Inflammatory macrophage treated with lipopolysaccharide for 1 hour (primary cell): Measurements from ENCODE around the gene CTSW.
"Not testable (repeated sequence)": the region's sequence is repeated elsewhere in the genome, so short reads cannot be mapped to it uniquely, and the experiment has no call there.

ENCODE experiments used
- DNase-seq, 2 donors: peaks; one replicate each; pipeline ENCODE4 v3.0.0-alpha.2; 2020 to 2022

CTSW gene

GRCh38 chr11:65886826-65887722, 7.4 kb downstream of the CTSW start:
- DNase-seq, result no peak

- DNase-seq, result no peak
Observed at GRCh38 chr11:65887723-65888162, 8.1 kb downstream of the CTSW start.

- DNase-seq, result peak; percentile 94 to 97
Observed at GRCh38 chr11:65888163-65888814, 8.7 kb downstream of the CTSW start, which contains the start of gene FIBP. FIBP (minus strand) TSS chr11:65888471; CDS start chr11:65888418, 53 bp downstream.

GRCh38 chr11:65890324-65891218, 10.9 kb downstream of the CTSW start, which contains the start of gene CCDC85B:
CCDC85B (plus strand) TSS chr11:65890673; CDS start chr11:65890784, 111 bp downstream.
- peak; percentile 95 to 98 for DNase-seq

GRCh38 chr11:65891219-65892136, 11.8 kb downstream of the CTSW start:
- peak in 1 of 2 donors; percentile 22 for DNase-seq

GRCh38 chr11:65892137-65892540, 12.5 kb downstream of the CTSW start:
- DNase-seq, result not testable (repeated sequence)

- DNase-seq, result no peak
Observed at GRCh38 chr11:65892661-65893317, 13.2 kb downstream of the CTSW start.

GRCh38 chr11:65894034-65894591, 14.5 kb downstream of the CTSW start:
- DNase-seq, result peak in 1 of 2 donors; percentile 45

- no peak for DNase-seq
Observed at GRCh38 chr11:65895482-65895981, 15.9 kb downstream of the CTSW start.

- no peak for DNase-seq
Observed at GRCh38 chr11:65896034-65896999, 16.7 kb downstream of the CTSW start.

- DNase-seq, result no peak
Observed at GRCh38 chr11:65897020-65897471, 17.4 kb downstream of the CTSW start.

GRCh38 chr11:65898656-65899355, 19.2 kb downstream of the CTSW start:
- DNase-seq, result no peak

- peak; percentile 65 to 80 for DNase-seq
Observed at GRCh38 chr11:65899356-65900124, 19.9 kb downstream of the CTSW start.

GRCh38 chr11:65900125-65900898, 20.7 kb downstream of the CTSW start, which contains the start of gene FOSL1:
FOSL1 (minus strand) TSS chr11:65900388; CDS start chr11:65900339, 49 bp downstream.
- DNase-seq, result peak; percentile 89 to 95

GRCh38 chr11:65900899-65901180, 21.2 kb downstream of the CTSW start:
- DNase-seq, result no peak

GRCh38 chr11:65903068-65903481, 23.4 kb downstream of the CTSW start:
- no peak for DNase-seq

GRCh38 chr11:65903715-65904114, 24.1 kb downstream of the CTSW start:
- DNase-seq, result no peak
